GM18858 (cell line): Measurements from ENCODE around the gene CCM2.

Experiments
- ATAC-seq: cut with Tn5 transposase; IDR thresholded peaks from one replicate; pipeline ENCODE4 v1.9.1; 2021; ENCODE audit not compliant: unreplicated experiment

Gene CCM2

DNA sequence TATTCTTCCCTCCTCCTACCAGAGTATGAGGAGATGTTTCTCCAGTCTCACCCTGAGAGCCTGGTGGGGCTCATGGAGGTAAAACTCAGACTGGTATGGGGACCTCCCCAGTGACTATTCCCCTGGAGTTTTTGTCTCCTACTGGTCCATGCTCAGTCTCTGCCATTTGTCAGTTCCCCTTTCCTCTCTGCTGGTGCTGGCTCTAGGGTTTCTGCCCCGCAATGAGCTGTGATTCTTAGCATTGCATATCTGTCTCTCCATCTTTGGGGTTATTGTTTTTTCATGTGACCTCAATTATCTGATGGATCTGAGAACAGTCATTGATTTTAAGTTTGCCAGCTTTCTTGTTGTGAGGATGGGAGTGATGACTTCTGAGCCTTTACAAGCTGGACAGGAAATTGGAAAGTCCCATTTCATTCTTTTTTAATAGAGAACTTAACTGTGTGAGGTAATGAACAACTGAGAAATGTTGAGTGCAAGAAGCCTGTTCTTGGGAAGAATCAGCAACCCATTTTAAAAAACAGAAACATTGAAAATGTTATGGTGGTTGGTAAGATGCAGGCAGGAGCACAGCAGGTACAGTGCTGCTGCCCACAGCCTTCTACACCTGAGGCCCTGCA, 61.9 kb downstream of the CCM2 start:
- ATAC-seq: no peak

GRCh38 chr7:45064047-45064725, 64.2 kb downstream of the CCM2 start:
- no peak for ATAC-seq

DNA sequence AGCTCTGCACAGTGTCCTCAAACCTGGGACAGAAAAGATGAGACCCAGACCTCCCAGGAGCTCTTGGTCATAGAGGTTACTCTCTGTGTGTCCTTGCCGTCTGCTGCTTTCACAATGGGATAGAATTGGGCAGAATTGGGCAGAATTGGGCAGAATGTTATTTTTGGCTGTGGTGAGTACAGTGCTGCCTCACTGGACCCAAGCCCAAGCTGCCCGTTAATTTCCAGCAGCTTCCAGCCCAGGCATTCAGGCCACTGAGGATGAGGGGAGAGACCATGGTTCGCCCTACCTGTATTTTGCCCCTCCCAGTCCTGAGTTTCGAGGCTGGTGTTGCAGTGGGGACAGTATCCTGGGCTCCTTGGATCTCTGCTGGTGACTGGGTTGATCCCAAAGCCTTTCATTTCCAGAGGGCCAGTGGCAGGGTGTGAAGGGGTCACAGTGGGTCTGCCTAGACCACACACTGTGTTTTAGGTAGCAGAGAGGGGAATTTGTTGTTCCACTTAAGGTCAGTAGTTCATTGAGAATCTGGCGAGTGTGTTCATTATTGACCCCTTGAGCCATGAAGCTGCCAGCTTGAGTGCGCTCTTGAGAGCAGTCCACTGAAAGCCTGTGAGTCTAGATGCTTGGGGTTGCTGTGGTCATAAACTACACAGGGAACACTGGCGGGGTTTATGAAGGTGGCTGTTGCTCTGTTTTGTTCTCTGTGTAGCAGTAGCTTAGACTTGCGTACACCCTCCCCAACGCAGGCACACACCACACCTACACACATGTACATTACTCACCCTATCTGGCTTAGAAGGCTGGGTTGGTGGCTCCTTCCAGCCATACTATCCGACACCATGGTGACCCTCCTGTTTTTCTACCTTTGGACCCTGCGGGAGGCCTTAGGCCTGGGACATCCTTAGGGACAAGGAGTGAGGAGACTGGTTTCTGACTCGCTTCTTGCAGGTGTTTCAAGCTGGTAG, 65.3 kb downstream of the CCM2 start:
- ATAC-seq: no peak

- no peak for ATAC-seq
Measured at GRCh38 chr7:45066409-45066808, 66.4 kb downstream of the CCM2 start.

GRCh38 chr7:45067582-45067981, 67.6 kb downstream of the CCM2 start:
- ATAC-seq: no peak

- ATAC-seq: no peak
Measured at GRCh38 chr7:45068236-45069023, 68.4 kb downstream of the CCM2 start.

DNA sequence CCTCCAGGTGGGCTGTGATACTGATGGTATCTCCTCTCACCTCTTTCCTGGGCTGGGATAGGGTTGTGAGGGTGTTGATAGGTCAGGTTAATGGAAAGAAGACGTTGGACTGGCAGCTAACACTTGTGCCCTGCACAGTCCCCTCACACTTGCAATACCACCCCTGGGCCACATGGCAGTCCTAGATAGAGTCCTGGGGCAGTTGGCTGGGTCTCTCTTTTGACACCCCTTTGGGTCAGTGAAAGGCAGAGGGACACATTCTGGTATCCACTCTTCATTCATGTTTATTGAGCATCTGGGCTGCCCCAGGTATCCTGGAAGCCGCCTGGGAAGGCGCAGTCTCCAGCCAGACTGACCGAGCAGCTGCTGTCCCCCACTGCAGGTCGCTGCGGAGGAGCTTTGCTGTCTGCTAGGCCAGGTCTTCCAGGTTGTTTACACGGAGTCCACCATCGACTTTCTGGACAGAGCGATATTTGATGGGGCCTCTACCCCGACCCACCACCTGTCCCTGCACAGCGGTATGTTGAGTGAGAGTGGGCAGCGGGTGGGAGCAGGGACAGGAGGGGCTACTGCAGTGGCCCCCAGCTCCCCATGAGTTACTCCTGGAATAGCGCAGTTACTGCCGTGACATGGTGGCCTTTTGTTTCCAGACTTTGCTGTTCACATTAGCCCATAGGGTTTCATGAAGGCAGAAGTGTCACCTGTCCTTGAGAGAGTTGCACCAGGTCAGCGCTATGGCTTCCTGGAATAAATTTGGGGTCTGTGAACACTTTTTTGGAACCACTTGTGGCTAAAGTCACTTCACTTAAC, 69.6 kb downstream of the CCM2 start:
- no peak for ATAC-seq

GRCh38 chr7:45070254-45070642, 70.2 kb downstream of the CCM2 start:
- ATAC-seq: no peak

DNA sequence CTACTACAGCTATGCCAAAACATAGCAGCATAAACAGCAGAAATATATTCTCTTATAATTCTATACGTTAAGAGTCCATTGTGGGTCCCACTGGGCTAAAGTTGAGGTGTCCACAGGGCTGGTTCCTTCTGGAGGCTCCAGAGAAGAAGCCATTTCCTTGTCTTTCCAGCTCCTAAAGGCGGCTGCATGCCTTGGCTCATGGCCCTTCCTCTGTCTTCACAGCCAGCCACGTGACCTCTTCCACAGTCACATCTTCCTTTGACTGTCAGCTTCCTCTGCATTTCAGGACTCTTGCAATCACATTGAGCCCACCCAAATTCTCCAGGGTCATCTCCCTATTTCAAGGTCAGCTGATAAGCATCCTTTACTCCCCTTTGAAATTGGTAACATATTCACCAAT, 71.5 kb downstream of the CCM2 start:
- no peak for ATAC-seq

- ATAC-seq: no peak
Measured at GRCh38 chr7:45072131-45073030, 72.4 kb downstream of the CCM2 start.

DNA sequence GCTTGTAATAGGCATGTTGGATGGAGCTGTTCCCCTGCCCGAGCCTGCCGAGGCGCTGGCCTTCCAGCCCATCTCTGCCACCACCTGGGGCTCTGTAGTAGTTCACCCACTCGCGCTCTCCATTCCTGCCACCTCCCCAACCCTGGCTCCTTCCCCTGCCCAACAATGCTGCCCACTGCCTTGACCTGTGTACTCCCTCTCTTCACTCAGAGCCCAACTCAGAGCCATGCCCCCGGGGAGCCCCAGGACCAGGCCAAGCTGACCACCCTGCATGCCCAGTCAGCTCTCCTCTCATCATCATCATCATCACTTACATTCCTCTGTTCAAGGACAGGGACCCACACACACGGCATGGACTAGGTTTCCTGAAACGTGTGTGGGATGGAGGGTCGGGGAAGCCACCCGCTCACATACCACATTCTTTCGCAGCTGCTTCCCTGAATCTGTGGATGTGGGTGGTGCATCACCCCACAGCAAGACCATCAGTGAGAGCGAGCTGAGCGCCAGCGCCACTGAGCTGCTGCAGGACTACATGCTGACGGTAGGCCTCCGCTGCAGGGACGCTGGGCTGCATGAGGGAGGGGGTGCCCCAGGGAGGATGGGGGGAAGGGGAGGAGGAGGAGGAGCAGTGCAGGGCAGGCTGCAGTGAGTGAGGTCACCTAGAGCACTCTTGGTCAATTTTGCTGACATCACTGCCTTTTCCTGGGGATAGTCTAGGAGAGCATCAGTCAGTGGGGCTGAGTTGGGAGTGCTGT, 73.2 kb downstream of the CCM2 start:
- ATAC-seq: no peak

GRCh38 chr7:45073786-45074527, 74.0 kb downstream of the CCM2 start:
- no peak for ATAC-seq

DNA sequence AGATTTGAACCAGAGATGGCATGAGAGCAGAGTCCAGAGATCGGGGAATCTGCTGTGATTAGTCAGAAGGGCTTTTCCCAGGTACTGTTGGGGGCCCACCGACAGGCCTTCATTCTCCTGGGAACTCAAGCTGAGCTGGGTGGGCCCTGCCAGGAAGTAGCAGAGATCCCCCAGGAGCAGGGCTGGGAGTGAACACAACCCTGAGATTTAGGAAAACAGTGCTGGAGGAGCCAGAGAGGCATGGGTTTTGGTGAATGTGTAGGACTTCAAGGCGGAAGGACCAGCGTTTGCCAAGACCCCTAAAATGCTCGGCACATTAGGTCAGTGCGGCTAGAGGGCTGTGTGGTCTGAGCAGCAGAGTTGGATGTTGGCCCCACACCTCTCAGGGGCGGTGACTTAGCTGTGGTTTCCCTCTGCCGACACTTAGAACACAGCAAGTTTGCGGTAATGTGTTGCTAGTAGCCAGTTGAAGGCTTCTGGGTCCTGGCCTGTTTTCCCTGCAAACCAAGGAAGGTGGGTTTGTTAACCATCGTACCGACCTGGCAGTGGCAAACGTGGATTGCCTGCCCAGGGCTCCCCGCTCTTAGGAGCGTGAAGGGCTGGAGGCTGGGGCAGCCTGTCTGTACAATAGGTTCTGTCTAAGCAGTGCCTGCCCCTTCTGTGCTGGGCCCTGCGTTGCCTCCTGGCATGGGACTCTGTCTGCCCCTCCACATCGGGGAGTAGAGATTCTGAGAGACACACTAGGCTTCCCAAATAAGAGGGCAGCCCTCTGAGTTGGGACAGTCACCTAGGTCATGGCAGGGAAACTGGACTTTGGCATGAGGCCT, 74.7 kb downstream of the CCM2 start:
- no peak for ATAC-seq

- no peak for ATAC-seq
Measured at GRCh38 chr7:45075355-45075644, 75.3 kb downstream of the CCM2 start.

DNA sequence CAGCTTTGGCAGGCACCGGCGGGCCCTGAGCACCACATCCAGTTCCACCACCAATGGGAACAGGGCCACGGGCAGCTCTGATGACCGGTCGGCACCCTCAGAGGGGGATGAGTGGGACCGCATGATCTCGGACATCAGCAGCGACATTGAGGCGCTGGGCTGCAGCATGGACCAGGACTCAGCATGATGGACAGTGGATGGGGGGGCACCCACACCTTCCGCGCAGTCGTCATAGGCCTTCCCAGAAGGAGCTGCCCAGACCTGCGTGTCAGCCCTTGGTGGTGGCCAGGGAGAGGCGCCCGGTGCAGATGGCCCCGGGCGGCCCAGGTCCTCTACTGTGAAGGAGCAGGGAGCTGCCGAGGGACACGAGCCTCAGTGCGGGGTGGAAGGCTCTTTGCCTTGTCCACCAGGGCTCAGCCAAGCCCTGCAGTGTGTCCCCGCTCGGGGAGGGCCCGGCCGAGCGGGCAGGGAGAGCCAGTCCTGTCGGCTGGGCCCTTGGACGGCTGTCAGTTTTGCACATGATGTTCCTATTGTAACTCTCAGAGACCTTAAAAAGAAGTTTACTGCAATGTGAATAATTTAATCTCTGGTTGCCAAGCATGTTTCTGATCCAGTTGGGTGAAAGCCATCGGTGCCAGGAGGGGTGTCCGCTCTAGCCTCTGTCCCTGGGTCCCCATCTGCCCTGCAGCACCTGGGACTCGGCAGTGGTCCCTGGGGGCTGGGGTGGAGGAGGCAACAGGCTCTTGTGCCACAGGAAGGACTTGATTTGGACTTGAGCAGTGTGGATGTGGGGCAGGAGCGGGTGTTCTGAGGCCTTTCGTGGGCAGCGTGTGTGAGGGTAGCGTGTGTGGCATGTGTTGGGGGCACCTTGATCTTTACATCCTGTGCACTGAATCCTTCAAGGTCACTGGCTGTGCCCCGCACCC, 76.1 kb downstream of the CCM2 start:
- no peak for ATAC-seq

GRCh38 chr7:45076946-45077345, 76.9 kb downstream of the CCM2 start:
- no peak for ATAC-seq
